ENCODE results near the gene TJP3. TPM values are rescaled to one million over a fixed set of nuclear protein-coding genes. Genes with fewer than 3 reads are reported as not detected.
A peak's percentile ranks its signal among the peaks of the same experiment; 100 is the strongest.

Gene TJP3
- total and polyA plus RNA-seq, 2 experiments from 2014 or later = 23.7 to 49.2 TPM

GRCh38 chr19:3667766-3668165 lies 40.4 kb upstream of the TJP3 start:
- no peaks in the 10 kb centered on the region for H3K9me3 ChIP-seq (ENCODE audit: low read depth)
- no peak for DNase-seq (ENCODE audit: low spot score)
- H4K20me1 ChIP-seq (ENCODE audit: insufficient read depth, poor library complexity, severe bottlenecking) = peaks cover 19% of the 10 kb centered on the region
- TF ChIP-seq EZH2phosphoT487 (IDR thresholded peaks at IDR 0.05; ENCODE audit: low read depth, severe bottlenecking, unreplicated experiment) (no peak), EZH2 (IDR thresholded peaks at IDR 0.05; ENCODE audit: borderline replicate concordance) (no peak), CTCF (IDR thresholded peaks at IDR 0.05; ENCODE audit: poor library complexity) (no peak)
- H3K79me2 ChIP-seq = peaks cover 21% of the 10 kb centered on the region
- no peak overlapping the region for H3K4me3 ChIP-seq
- no peak overlapping the region for H3K4me2 ChIP-seq
- H3K27ac ChIP-seq = peak overlapping the region; percentile 70
- H3K27me3 ChIP-seq = no peaks in the 10 kb centered on the region
- peaks cover 35% of the 10 kb centered on the region for H3K4me1 ChIP-seq (ENCODE audit: insufficient read depth)
- WGBS (ENCODE audit: low lambda C conversion rate, missing lambda C conversion rate) = 89% methylated on average over 15 of the region's 17 CpGs
- H2AFZ ChIP-seq = no peak overlapping the region
- no peaks in the 10 kb centered on the region for H3K9me2 ChIP-seq (replicated peaks; ENCODE audit: insufficient read depth)
- no peaks in the 10 kb centered on the region for H3K36me3 ChIP-seq (replicated peaks; ENCODE audit: insufficient read depth, low read depth)

- H3K4me3 ChIP-seq = no peak overlapping the region
- peaks cover 35% of the 10 kb centered on the region for H3K4me1 ChIP-seq (ENCODE audit: insufficient read depth)
- no peaks in the 10 kb centered on the region for H3K9me3 ChIP-seq (ENCODE audit: low read depth)
- no peaks in the 10 kb centered on the region for H3K36me3 ChIP-seq (replicated peaks; ENCODE audit: insufficient read depth, low read depth)
- 70% methylated on average over 32 of the region's 34 CpGs for WGBS (ENCODE audit: low lambda C conversion rate, missing lambda C conversion rate)
- TF ChIP-seq CTCF (IDR thresholded peaks at IDR 0.05; ENCODE audit: poor library complexity) = no peak
- no peak for TF ChIP-seq EZH2phosphoT487 (IDR thresholded peaks at IDR 0.05; ENCODE audit: low read depth, severe bottlenecking, unreplicated experiment)
- no peak for TF ChIP-seq EZH2 (IDR thresholded peaks at IDR 0.05; ENCODE audit: borderline replicate concordance)
- H3K27me3 ChIP-seq = no peaks in the 10 kb centered on the region
- peaks cover 19% of the 10 kb centered on the region for H4K20me1 ChIP-seq (ENCODE audit: insufficient read depth, poor library complexity, severe bottlenecking)
- H3K27ac ChIP-seq = peak overlapping the region; percentile 70
- DNase-seq (ENCODE audit: low spot score) = peak; percentile 52
- H2AFZ ChIP-seq = no peak overlapping the region
- H3K4me2 ChIP-seq = peak overlapping the region; percentile 49
- peaks cover 25% of the 10 kb centered on the region for H3K79me2 ChIP-seq
- no peaks in the 10 kb centered on the region for H3K9me2 ChIP-seq (replicated peaks; ENCODE audit: insufficient read depth)
Measured at GRCh38 chr19:3668331-3669081, 39.7 kb upstream of the TJP3 start.

- no peaks in the 10 kb centered on the region for H3K9me2 ChIP-seq (replicated peaks; ENCODE audit: insufficient read depth)
- peaks cover 32% of the 10 kb centered on the region for H3K79me2 ChIP-seq
- 86% methylated on average over 32 of the region's 39 CpGs for WGBS (ENCODE audit: low lambda C conversion rate, missing lambda C conversion rate)
- H3K4me3 ChIP-seq = no peak overlapping the region
- no peak overlapping the region for H2AFZ ChIP-seq
- H3K4me2 ChIP-seq = peak overlapping the region; percentile 49
- peaks cover 35% of the 10 kb centered on the region for H3K4me1 ChIP-seq (ENCODE audit: insufficient read depth)
- H3K27me3 ChIP-seq = no peaks in the 10 kb centered on the region
- no peak for TF ChIP-seq EZH2phosphoT487 (IDR thresholded peaks at IDR 0.05; ENCODE audit: low read depth, severe bottlenecking, unreplicated experiment)
- TF ChIP-seq EZH2 (IDR thresholded peaks at IDR 0.05; ENCODE audit: borderline replicate concordance) = no peak
- TF ChIP-seq CTCF (IDR thresholded peaks at IDR 0.05; ENCODE audit: poor library complexity) = no peak
- no peaks in the 10 kb centered on the region for H3K36me3 ChIP-seq (replicated peaks; ENCODE audit: insufficient read depth, low read depth)
- no peak for DNase-seq (ENCODE audit: low spot score)
- peaks cover 19% of the 10 kb centered on the region for H4K20me1 ChIP-seq (ENCODE audit: insufficient read depth, poor library complexity, severe bottlenecking)
- H3K9me3 ChIP-seq (ENCODE audit: low read depth) = no peaks in the 10 kb centered on the region
- peak overlapping the region; percentile 55 for H3K27ac ChIP-seq
Measured at GRCh38 chr19:3669082-3669946, 38.9 kb upstream of the TJP3 start.

Data from hepatocyte (in vitro differentiated cells).